Hematopoietic multipotent progenitor cell treated with erythropoietin and hydrocortisone succinate and interleukin-3 and kit ligand, for 15 days (in vitro differentiated cells): Measurements from ENCODE around the gene KCNK6.
A peak's percentile ranks its signal among the peaks of the same experiment; 100 is the strongest.
"Not testable (repeated sequence)": the region's sequence is repeated elsewhere in the genome, so short reads cannot be mapped to it uniquely, and the experiment has no call there.

Experiments used
- DNase-seq: peaks from one replicate; pipeline ENCODE4 v3.0.0-alpha.2; 2015; ENCODE audit warnings: low spot score

The KCNK6 gene

DNA sequence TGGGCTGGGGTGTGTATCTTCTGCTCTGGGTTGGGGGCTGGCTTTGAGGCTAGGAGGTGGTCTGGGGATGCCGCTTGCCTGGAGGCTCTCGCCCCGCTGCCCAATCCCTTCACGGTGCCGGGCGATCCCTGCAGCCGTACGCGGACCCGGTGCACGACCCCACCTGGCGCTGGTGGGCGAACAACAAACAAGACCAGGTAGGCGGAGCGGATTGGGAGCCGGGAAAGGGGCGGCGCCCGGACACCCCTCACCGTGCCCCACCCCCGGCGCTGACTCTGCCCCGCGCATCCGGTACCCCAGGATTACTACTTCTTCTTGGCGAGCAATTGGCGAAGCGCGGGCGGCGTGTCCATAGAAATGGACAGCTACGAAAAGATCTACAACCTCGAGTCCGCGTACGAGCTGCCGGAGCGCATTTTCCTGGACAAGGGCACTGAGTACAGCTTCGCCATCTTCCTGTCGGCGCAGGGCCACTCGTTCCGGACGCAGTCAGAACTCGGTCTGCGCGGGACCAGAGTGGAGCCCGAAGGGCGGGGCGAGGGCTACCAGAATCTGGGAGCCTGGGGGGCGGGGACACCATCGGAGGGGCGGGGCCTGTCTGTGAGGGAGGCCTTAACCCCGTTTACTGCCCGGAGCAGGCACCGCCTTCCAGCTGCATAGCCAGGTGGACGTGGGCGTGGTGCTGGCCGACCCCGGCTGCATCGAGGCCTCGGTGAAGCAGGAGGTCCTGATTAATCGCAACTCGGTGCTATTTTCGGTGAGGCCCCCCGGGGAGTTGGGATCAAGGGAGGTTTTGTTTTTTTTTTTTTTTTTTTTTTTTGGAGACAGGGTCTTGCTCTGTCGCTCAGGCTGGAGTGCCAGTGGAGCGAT lies 42.7 kb downstream of the KCNK6 start:
- peak; percentile 48 for DNase-seq

DNA sequence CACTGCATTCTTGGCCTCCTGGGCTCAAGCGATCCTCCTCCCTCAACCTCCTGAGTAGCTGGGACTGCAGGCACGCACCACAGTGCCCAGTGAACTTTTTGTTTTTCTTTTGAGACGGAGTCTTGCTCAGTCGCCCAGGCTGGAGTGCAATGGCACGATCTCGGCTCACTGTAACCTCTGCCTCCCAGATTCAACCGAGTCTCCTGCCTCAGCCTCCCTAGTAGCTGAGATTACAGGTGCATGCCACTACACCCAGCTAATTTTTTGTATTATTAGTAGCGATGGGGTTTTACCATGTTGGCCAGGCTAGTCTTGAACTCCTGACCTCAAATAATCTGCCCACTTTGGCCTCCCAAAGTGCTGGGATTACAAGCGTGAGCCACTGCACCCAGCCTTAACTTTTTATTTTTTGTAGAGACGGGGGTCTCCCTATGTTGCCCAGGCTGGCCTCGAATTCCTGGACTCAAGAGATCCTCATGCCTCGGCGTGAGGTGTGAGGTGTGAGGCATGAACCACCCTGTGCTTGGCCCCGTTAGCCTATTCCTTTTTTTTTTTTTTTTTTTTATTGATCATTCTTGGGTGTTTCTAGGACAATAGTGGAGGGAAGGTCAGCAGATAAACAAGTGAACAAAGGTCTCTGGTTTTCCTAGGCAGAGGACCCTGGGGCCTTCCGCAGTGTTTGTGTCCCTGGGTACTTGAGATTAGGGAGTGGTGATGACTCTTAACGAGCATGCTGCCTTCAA lies 43.5 kb downstream of the KCNK6 start:
- DNase-seq, result not testable (repeated sequence)

DNA sequence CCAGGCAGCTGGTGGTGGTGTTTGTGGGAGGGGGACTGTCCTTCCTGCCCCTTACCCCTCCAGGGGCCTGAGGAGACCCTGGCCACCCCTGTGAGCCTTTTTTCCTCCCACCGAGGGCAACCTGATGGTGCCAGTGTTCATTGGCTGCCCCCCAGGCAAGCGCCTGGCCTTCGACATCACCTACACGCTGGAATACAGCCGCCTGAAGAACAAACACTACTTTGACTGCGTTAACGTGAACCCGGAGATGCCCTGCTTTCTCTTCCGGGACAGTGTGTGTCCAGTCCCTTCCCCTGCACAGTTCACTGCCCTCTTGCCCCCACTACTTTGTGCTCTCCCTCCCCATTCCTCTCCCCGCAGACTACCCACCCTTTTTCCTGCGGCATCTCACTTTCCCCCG lies 47.4 kb downstream of the KCNK6 start:
- no peak for DNase-seq

DNA sequence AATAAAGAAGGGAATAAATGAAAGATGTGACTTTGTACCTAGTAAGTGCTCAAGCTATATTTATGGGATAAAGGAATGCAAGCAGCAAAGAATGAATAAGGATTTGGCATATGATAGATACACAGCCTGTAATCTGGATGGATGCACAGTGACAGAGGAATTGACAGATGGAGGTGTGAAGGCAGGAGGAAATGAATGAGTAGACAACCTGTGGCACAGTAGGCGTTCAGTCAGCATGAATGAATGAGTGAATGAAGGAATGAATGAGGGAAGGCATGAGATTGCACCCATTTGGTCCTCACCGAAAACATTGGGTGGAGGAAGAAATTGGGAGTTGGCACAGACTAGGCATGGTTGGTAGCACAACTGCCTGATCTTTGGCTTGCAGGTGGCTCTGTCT lies 49.9 kb downstream of the KCNK6 start:
- no peak for DNase-seq

DNA sequence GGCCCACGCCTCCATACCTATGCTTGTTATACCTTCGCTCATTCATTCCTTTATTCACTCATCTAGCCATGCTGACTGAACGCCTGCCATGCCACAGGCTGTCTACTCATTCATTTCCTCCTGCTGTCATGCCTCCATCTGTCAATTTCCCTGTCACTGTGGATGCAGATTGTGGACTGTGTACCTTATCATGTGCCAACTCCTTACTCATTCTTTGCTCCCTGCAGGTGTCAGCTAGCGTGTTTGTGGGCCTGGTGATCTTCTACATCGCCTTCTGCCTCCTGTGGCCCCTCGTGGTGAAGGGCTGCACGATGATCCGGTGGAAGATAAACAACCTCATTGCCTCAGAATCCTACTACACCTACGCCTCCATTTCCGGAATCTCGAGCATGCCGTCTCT lies 50.7 kb downstream of the KCNK6 start:
- no peak for DNase-seq

DNA sequence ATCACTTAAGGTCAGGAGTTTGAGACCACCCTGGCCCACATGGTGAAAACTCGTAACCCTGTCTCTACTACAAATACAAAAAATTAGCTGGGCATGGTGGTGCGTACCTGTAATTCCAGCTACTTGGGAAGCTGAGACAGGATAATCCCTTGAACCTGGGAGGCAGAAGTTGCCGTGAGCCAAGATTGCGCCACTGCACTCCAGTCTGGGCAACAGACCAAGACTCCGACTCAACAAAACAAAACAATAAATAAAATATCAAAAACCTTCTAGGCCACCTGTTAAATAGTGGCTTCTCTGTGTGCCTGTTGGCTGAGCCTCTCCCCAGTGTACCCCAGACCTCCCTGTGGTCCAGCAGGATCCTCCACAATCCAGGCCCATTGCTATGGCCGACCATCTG lies 51.4 kb downstream of the KCNK6 start:
- no peak for DNase-seq

DNA sequence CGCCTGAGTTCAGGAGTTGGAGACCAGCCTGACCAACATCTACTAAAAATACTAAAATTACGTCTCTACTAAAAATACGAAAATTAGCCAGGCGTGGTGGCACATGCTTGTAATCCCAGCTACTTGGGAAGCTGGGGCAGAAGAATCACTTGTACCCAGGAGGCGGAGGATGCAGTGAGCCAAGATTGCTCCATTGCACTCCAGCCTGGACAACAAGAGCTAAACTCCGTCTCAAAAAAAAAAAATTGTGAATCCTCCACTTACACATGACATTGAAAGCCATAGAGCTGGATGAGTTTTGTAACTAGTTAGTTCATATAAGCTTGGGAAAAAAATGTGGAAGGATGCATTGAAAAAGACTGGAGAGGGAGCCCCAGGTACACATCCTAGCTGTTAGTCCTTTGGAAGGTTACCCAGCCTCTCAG lies 54.3 kb downstream of the KCNK6 start:
- DNase-seq, result no peak

DNA sequence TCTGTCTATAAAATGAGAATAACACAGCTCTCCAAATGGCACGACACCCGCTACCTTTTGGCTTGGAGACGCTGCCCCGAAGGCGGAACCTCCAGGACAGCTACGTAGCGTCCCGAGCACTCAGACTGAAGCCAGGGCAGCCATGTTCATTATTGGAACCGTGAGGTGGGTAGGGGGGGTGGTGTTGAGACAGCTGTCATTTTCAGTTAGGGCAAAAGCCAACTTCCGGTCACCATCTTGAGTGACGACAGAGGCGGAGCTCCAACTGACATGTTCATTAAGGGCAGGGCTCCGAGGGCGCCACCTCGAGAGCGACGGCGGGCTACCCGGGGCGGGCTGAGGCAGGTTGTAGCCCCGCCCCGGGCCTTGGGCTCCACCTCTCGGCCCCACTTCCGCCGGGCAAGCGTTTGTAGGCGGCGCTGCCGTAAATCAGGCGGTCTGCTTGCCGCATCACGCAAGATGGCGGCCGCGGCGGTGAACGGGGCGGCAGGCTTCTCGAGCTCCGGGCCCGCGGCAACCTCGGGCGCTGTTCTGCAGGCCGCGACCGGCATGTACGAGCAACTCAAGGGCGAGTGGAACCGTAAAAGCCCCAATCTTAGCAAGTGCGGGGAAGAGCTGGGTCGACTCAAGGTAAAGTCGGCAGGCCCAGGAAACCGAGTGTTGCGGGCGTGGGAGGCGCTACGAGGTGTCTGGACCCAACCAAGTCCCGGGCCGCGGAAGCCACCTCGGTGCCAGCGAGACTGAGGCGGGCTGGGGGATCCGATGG lies 54.9 kb downstream of the KCNK6 start, which contains the start of gene PSMD8:
Gene PSMD8 (plus strand): TSS at position 240 of the 766 bp plus-strand sequence. CDS start 31 bp downstream, at position 271.
- peak; percentile 100 for DNase-seq

DNA sequence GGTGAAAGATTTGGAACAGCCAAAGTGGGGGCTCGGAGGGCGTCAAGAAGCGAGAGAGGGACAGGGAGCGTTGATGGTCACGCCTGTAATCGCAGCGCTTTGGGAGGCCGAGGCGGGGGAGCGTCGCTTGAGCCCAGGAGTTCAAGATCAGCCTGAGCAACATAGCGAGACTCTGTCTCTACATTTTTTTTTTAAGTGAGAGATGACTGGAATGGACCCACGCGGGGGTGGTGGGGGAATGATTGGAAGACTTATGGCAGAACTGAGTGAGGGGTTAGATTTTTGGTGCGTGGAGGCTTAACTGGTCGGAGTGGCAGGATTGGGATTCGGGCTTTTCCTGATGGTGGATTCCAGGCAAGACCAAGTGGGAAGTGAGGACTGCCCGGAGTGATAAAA lies 55.5 kb downstream of the KCNK6 start:
- DNase-seq, result no peak

DNA sequence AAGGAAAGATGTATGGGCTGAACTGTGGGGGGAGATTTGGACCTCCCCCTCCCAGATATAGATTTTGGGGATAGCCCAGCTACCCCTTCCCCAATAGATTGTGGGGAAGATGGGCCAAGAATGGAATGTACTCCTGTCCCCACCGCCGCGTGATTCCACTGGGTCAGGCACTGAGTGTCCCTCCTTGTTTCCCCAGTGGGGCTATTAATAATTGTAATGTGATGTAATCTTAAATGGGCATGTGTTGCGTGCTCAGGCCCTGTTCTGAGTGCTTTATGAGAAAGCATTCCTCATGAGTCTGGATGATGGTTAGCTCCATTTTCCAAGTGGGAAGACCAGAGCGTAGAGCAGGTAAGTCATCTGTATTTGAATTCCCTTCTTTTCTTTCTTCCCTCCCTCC lies 56.1 kb downstream of the KCNK6 start:
- DNase-seq, result no peak

DNA sequence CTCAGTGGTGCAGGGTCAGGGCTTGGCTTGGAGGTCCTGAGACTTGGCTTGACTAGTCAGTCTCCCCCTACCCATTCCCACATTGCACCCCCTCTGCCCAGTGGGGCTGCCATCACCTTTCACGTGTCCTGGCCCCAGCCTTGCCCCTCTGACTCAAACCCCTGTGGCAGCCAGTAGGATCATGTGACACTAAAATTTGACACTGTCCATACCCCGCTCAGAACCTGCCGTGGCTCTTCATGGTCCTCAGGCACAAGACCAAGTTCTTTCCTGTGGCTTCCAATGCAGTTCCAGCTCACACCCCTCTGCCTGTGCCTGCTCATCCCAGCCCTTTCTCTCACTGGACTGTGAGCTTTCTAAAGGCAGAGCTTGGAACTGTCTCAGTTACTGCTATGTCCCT lies 56.9 kb downstream of the KCNK6 start:
- no peak for DNase-seq

DNA sequence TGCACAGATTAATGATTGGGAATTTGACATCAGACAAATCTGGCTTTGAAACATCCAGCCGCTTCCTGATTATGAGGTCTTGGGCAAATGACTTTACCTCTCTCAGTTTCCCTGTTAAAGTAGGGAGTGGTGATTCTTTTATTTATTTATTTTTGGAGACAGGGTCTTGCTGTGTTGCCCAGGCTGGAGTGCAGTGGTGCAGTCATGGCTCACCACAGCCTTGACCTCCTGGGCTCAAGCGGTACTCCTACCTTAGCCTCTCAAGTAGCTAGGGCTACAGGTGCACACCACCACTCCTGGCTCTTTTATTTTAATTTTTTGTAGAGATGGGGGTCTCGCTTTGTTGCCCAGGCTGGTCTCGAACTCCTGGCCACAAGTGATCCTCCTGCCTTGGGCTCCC lies 57.4 kb downstream of the KCNK6 start:
- DNase-seq, result no peak

DNA sequence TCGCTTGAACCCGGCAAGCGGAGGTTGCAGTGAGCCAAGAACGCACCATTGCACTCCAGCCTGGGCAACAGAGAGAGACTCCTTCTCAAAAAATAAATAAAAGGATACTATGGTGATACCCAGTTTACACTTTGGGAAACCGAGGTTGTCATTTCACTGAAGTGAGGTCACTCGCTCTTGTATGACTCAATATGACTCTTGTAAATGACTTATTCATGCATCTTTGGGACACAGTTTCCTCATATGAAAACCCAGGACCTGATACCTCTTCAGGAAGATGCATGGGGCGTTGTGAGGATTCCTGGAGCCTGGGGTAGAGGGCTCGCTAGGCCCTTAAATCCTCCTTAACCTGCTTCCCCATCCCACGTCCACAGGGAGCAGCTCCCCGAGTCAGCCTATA lies 59.2 kb downstream of the KCNK6 start:
- no peak for DNase-seq

DNA sequence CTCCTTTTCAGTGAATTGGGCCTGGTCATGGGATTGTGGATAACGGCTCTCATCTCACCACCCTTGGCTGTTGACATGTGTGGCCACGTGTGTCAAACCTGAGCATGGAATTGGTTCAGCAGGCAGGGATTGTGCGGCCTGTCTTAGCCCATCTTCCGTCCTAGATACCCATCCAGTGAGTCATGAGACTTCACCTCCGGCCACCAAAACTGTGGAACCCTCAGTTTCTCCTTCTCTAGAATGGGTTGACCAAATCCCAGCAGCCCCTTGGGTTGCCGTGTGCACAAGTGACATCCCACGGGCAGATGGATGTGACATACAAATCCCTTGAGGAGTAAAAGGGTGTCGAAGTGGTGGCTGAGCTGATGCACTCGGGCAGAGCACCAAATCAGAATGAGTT lies 61.5 kb downstream of the KCNK6 start:
- DNase-seq, result no peak
